ENCODE measurements around the gene CMIP.

DNA sequence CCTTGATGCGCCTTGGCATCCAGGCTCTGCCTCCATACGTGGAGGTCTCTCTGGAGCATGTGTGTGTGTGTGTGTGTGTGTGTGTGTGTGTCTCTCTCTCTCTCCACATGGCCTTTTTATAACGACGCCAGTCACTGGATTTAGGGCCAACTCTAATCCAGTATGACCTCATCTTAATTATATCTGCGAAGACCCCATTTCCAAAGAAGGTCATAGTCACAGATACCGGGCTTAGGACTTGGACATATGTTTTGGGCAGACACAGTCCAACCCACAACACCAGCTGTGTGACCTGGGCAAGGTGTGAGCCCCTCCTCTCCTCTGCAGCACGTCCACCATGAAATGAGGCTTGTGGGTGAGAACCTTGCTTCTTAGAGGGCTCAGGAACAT lies 196.1 kb downstream of the CMIP start:
- TF ChIP-seq EZH2 (IDR thresholded peaks at IDR 0.05; ENCODE audit: borderline replicate concordance, insufficient read depth, low read length, poor library complexity, severe bottlenecking) (no peak), SMC3 (conservative IDR thresholded peaks at IDR 0.05; ENCODE audit: poor library complexity) (no peak), EP300 (conservative IDR thresholded peaks at IDR 0.05; ENCODE audit: poor library complexity, severe bottlenecking) (no peak), POLR2AphosphoS5 (IDR thresholded peaks at IDR 0.05) (no peak), TAF1 (IDR thresholded peaks at IDR 0.05; ENCODE audit: low read depth) (no peak), RAD21 (conservative IDR thresholded peaks at IDR 0.05) (no peak), MXI1 (conservative IDR thresholded peaks at IDR 0.05; ENCODE audit: poor library complexity, severe bottlenecking) (no peak)
- TF ChIP-seq, protein P1, sequence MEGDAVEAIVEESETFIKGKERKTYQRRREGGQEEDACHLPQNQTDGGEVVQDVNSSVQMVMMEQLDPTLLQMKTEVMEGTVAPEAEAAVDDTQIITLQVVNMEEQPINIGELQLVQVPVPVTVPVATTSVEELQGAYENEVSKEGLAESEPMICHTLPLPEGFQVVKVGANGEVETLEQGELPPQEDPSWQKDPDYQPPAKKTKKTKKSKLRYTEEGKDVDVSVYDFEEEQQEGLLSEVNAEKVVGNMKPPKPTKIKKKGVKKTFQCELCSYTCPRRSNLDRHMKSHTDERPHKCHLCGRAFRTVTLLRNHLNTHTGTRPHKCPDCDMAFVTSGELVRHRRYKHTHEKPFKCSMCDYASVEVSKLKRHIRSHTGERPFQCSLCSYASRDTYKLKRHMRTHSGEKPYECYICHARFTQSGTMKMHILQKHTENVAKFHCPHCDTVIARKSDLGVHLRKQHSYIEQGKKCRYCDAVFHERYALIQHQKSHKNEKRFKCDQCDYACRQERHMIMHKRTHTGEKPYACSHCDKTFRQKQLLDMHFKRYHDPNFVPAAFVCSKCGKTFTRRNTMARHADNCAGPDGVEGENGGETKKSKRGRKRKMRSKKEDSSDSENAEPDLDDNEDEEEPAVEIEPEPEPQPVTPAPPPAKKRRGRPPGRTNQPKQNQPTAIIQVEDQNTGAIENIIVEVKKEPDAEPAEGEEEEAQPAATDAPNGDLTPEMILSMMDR (IDR thresholded peaks at IDR 0.05; ENCODE audit: poor library complexity, severe bottlenecking): no peak
- TF ChIP-seq, protein P2, sequence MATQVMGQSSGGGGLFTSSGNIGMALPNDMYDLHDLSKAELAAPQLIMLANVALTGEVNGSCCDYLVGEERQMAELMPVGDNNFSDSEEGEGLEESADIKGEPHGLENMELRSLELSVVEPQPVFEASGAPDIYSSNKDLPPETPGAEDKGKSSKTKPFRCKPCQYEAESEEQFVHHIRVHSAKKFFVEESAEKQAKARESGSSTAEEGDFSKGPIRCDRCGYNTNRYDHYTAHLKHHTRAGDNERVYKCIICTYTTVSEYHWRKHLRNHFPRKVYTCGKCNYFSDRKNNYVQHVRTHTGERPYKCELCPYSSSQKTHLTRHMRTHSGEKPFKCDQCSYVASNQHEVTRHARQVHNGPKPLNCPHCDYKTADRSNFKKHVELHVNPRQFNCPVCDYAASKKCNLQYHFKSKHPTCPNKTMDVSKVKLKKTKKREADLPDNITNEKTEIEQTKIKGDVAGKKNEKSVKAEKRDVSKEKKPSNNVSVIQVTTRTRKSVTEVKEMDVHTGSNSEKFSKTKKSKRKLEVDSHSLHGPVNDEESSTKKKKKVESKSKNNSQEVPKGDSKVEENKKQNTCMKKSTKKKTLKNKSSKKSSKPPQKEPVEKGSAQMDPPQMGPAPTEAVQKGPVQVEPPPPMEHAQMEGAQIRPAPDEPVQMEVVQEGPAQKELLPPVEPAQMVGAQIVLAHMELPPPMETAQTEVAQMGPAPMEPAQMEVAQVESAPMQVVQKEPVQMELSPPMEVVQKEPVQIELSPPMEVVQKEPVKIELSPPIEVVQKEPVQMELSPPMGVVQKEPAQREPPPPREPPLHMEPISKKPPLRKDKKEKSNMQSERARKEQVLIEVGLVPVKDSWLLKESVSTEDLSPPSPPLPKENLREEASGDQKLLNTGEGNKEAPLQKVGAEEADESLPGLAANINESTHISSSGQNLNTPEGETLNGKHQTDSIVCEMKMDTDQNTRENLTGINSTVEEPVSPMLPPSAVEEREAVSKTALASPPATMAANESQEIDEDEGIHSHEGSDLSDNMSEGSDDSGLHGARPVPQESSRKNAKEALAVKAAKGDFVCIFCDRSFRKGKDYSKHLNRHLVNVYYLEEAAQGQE (IDR thresholded peaks at IDR 0.05; ENCODE audit: borderline replicate concordance): no peak
